ENCODE data around the gene DDX23.

The DDX23 gene

GRCh38 chr12:48822139-48822538, 29.8 kb downstream of the DDX23 start:
- no peak for DNase-seq

- no peak for DNase-seq
Measured at GRCh38 chr12:48819986-48820725, 31.8 kb downstream of the DDX23 start.

- DNase-seq = peak; percentile 46
Measured at GRCh38 chr12:48818831-48819590, 33.0 kb downstream of the DDX23 start.

- peak; percentile 78 for DNase-seq
Measured at GRCh38 chr12:48817873-48818830, 33.8 kb downstream of the DDX23 start, which contains the start of gene CACNB3. Gene CACNB3 (plus strand): TSS chr12:48818496. CDS start chr12:48818930, 434 bp downstream.

- no peak for DNase-seq
Measured at GRCh38 chr12:48816143-48816854, 35.7 kb downstream of the DDX23 start.

- peak; percentile 37 for DNase-seq
Measured at GRCh38 chr12:48815126-48816110, 36.5 kb downstream of the DDX23 start.

GRCh38 chr12:48814262-48815125, 37.5 kb downstream of the DDX23 start:
- peak; percentile 76 for DNase-seq

GRCh38 chr12:48813465-48814261, 38.3 kb downstream of the DDX23 start:
- no peak for DNase-seq

GRCh38 chr12:48812389-48812788, 39.6 kb downstream of the DDX23 start:
- no peak for DNase-seq

GRCh38 chr12:48811437-48812090, 40.4 kb downstream of the DDX23 start:
- no peak for DNase-seq

- DNase-seq = no peak
Measured at GRCh38 chr12:48810903-48811431, 41.0 kb downstream of the DDX23 start.

- DNase-seq = no peak
Measured at GRCh38 chr12:48807981-48808380, 44.0 kb downstream of the DDX23 start.

GRCh38 chr12:48803675-48804074, 48.3 kb downstream of the DDX23 start:
- no peak for DNase-seq

GRCh38 chr12:48800971-48801370, 51.0 kb downstream of the DDX23 start:
- DNase-seq = no peak

GRCh38 chr12:48800457-48800856, 51.5 kb downstream of the DDX23 start:
- no peak for DNase-seq

- no peak for DNase-seq
Measured at GRCh38 chr12:48796976-48797375, 55.0 kb downstream of the DDX23 start.

- DNase-seq = peak; percentile 70
Measured at GRCh38 chr12:48795550-48796455, 56.2 kb downstream of the DDX23 start.
